Measurements from ENCODE around the gene NCK1.
A peak's percentile ranks its signal among the peaks of the same experiment; 100 is the strongest.

The NCK1 gene

DNA sequence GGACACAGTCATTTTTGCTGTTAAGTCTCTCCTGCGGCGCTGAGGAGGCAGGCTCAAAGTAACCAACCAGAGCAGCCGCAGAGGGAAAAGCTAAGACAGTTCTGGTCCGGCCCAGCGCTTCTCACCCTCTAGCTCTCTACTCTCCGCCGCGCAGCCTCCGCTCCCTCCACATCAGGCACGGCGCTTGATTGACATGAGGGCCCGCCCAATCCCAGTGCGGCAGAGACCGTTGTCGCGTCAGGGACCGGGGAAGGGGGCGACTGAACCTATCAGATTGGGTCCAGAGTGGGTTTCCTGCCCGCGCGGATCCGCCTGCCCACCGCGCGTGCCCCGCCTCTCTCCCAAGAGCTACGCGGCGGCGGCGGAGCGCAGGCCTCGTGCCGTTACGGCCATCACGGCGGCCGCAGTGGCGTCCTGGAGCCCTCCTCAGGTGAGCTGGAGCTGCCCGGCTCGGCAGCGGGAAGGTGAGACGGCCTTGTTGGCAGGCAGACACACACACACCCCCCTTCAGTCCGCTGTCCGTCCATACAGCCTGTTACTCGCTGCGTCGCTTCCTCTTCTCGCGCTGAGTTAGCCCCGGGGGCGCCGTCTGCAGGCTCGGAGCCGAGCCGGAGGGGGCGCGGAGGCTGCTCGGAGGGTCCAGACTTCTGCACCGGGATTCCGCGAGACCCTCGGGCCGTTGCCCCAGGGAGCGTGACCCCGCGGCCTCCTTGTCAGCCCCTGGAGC lies at the start of gene NCK1:
NCK1 (plus strand) TSS at position 319 of the 727 bp plus-strand sequence. CDS start 65,794 bp downstream, outside the sequence.
- DNase-seq (ENCODE audit: low read depth, low spot score): peak; percentile 96

DNA sequence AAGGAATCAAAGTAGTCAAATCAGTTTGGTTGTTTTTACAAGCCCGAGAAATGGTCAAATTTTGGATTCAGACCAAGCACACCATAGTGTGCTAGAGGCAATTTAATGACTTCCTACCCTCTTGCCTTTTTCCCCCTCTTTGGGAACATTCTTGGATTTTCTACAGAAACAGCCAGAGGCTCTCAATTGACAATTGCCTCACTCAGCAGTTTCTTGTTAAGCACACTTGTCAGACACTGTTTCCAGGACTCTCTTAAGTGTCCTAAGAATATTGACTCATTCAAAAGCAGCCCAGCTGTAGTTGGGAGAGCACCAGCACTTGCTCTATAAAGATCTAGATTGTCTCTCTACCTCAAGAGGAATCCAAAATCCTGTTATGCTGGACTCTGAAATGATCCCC lies 44.6 kb upstream of the NCK1 start:
- DNase-seq (ENCODE audit: low read depth, low spot score): no peak

DNA sequence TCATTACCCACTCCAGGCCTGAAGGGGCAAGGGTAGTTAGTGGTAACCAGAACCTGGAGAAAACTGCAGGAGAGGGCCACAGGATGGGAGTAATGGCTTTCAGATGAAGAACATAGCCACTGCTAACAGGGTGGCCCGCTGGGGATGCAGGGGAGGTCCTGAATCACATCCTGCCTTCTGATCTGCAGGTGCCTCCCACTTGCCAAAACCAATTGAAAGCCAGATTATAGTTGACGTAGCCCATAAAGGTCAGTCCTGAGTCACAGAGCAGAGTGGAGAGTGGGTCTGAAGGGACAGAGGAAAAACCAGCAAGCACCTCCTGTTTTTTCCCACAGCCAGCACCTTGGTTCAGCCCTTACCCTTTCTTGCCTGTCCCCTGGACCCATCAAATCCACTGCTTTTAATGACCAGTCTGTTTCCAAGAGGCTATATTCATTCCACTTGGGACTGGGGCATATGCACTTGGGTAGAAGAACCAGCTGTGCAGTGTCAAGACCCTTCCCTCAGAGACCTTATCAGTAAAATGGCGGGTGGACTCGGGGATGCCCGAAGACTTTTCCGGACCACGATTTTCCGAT lies 43.7 kb upstream of the NCK1 start:
- DNase-seq (ENCODE audit: low read depth, low spot score): no peak

DNA sequence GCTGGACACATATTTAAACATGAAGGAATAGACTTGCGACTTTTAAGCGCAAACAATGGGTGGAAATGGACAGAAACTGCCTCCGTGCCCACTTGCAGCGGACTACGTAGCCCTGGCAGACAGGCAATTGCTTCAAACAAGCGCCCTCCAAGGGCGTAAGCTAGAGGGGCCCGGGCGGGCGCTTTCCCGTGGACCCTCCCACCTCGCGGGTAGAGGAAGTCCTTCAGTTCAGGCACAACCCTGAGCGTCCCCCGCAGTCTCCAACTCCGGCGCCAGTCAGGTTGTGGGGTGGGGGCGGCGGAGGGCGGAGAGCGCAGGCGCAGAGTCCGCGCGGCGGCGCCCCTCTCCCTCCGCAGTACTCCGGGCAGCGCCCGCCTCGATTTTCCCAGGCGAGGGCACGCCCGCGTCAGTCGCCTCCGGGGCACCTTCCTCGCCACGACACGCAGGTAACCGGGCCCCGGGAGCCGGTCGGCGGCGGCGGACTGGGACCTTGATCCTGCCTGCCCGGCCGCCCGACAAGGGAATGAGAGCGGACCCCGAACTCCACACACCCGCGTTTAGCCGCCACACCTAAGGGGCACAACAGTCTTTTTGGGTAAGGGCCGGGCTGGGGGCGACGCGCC lies 43.1 kb upstream of the NCK1 start, which contains the start of gene SLC35G2:
SLC35G2 (plus strand) TSS at position 358 of the 623 bp plus-strand sequence. CDS start 35,335 bp downstream, outside the sequence.
- no peak for DNase-seq (ENCODE audit: low read depth, low spot score)

DNA sequence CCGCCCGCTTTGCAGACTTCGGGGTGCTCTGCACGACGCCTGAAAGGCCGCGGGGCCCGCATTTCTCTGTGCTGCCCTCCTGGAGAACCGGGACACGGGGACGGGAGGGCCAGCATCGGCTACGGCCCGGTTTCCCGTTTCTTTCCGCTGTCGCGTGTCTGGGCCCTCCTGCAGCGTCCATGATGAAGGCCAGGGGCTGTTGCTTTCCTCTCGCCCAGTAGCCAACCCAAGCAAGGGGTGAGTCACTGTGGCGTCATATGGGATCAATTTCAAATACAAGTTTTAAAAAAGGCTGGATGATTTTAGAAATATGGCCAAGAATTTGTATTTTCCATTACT lies 42.6 kb upstream of the NCK1 start:
- peak; percentile 24 for DNase-seq (ENCODE audit: low read depth, low spot score)

DNA sequence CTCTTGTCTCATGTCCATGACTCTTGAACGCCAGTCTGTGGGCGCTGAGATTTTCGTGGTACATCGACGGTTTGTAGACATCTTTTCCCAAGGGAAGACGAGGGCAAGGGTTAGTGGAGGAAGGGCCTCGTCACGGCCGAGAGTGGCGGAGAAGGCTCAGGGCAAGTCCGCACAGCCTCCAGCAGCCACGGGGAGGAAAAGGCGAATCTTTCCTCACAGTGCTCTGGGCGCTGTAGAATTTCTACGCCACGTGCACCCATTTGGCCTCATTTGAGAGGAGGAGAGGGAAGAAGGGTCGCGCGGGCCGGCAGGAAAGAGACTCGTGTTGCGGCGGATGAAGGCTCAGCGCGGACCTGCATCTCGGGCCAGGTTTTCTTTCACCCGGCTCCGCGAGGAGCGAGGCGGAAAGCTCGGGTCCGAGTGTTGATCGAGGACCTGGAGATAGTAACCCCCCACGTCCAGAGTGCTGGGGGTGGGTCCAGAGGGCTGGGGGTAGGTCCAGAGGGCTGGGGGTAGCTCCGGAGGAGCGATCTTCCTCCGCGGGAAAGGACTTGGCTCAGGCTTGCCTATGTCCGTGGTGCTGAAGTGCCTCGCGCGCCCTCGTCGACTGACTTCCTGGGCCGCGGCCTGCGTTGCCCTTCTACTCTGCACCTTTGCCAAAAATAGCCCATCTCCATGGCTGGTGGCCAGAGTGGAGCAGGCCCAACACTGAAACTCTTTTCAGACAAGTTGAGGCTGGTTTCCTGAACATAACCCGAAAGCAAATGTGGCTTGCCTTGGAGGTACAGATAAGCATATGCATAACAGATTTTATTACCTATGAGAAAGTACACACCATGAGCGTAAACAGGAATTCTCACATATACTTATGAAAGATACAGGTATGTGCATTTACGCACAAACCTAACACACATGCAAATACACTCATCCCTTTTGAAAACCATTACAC lies 42.0 kb upstream of the NCK1 start:
- DNase-seq (ENCODE audit: low read depth, low spot score): peak; percentile 17

DNA sequence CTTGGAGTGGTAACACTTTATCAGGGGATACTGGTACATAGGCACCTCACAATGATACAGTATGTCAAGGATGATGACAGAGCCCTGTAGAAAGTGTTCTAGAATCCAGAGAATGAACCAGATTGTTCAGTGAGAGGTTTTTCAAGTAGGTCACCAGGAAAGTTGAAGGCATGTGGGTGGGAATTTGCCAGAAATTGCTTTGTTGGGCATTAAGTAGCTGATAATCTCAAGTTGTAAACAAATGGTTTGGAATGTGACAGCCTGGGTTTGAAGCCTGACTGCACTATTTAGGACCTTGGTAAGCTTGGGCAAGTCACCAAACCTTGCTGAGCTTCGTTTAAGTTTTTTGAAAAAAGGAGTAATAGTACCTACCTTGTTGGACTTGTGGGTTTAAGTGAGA lies 30.5 kb upstream of the NCK1 start:
- no peak for DNase-seq (ENCODE audit: low read depth, low spot score)

DNA sequence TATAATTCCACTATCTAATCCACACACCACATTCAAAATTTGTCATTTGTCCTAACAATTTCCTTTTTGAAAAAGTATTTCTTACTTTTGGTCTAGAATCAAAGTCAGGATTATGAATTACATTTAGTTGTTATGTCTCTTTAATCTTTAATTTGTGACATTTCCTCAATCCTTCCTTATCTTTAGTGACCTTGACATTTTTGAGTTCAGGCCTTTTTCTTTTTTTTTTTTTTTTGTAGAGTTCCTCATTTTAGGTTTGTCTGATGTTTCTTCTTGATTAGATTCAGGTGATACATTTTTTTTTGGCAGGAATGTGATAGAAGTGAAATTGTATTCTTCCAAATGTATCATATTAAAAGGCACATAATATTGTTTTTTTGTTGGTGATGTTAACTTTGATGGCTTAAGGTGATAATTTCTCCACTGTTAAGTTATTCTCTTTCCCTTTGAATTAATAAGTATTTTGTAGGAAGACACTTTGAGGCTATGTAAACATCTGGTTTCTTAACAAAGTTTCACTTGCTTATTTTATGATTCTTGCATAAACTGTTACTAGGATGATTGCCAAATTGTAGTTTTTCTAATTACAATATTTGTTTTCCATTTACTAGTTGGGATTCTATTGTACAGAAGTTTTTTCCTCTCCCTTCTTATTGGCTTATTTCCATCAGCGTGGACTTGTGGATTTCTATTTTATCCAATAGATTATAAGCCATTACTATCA lies 26.8 kb upstream of the NCK1 start:
- no peak for DNase-seq (ENCODE audit: low read depth, low spot score)

DNA sequence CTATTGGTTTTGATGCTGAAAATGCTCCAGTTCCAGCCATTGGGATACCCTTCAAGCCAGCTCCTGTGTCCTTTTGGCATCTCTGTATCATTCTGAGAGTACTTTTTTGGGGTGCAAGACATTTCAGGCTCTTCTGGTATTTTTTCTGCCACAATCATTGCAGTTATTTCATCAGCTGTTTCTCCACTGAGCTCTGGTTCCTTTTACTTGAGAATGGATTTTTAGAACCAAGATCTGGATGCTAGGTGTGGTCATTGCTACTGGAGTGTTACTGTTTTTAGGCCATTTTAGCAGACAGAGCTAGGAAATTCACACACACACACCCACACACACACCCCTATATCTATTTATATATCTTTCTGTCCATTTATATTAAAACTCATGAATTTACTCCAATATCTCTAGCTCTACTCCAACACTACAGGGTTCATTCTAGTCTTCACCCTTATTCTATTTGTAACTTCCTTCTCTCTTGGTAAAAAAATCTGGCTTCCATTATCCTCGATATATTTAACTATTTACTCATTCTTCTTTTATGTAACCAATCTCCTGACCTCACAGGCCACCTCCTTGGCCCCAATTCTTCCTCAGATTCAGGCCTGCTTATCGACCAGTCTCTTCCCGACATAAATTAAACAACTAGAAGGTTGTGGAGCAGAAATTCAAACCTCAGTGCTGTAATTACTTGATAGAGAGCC lies 26.0 kb upstream of the NCK1 start:
- no peak for DNase-seq (ENCODE audit: low read depth, low spot score)

DNA sequence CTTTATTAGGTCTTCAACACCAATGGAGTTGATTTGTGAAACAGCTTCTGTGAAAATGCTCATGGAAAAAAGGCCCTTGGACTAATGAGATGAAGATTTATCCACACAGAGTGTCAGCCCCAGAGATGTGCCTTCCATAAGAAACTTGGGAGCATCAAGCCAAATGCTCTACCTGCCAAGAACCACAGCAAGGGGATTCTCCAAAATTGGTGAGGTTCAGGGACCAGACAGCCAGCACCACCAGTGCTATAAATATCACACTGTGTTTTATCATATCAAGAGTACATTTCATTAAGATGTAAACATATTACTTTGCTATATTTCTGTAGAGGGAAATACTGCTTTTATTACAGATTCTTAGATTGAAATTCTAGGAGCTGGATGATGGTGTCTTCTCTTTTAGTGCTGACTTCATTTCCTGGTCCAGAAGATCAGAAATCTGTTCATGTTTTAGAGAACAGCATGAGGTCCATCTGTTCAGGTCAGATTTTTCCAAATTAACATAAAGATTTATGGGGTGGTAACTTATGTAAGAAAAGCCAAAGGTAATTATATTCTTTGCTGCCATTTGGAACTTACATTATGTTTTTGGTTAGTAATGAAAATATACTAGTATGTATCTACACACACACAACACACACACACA lies 25.4 kb upstream of the NCK1 start:
- DNase-seq (ENCODE audit: low read depth, low spot score): no peak

DNA sequence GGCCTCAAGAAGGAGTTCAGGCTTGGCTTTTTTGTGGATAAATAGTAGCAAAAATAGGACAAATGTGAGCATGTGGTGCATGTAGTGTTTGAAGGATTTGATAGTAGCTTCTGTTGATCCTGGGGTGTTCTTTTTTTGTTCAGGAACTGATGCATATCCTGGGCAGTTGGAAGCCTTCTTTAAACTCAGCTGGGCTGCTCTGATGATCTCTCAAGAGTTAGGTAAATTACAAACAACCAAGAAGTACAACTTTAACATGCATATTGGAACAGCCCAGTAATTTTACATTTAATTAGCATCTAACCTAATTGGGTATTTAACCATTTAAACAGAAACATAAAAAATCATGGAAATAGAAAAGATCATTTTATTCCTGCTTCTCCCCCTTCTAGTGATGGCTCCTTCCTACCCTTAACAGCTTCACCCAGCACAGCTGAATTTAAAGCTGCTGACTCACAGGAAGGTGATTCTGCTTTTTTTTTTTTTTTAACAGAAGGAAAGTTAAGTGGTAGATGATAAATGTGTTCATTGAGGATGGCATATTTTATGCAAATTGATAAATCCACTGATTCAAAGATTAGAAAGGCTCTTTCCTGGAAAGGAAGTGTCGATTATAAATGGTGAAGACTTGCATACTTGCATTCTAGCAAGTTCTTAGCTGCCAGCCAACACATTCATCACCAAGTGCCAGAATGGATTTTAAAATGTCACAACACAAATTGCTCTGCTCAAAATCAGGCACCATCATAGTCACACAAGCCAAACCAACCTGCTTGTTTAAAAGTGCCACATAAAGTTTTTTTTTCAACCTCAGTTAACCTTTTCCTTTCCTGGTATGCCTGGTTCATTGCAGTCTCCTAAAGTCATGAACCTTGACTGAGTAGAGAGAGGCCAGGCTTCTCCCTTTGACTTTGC lies 23.1 kb upstream of the NCK1 start:
- no peak for DNase-seq (ENCODE audit: low read depth, low spot score)

DNA sequence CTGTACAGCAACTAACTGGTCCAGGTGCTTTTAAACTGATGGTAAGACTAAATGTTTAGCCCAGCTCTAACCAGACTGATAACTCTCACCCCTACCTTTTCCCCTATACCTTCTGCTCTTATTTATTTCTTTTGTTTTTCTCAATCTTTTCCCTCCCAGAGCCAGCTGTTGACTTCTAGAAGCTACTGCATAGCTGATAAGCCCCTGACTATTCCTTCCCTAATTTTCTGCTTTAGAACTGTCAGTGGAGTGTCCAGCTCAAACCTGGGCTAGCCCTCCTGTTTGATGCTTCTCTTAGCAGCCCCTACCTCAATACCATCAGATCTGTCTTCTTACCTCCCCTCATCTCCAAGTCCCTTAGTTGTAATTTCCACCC lies 22.5 kb upstream of the NCK1 start:
- DNase-seq (ENCODE audit: low read depth, low spot score): no peak

DNA sequence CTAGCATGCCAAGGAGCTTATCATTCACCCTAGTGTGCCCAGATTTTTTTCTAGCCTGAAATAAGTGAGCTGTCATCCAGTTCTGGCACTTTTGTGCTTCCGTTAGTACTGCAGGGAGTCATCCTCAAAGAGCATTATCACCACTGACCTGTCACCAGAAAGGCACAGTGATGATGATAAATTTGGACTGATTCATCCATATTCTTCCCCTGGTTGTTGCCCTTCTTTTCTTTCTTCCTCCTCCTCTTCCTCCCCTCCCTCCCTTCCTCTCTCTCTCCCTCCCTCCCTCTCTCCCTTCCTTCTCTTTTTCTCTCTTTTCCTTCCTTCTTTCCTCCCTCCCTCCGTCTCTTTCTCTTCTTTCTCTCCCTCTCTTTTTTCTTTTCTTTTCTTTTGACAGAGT lies 21.8 kb upstream of the NCK1 start:
- no peak for DNase-seq (ENCODE audit: low read depth, low spot score)

DNA sequence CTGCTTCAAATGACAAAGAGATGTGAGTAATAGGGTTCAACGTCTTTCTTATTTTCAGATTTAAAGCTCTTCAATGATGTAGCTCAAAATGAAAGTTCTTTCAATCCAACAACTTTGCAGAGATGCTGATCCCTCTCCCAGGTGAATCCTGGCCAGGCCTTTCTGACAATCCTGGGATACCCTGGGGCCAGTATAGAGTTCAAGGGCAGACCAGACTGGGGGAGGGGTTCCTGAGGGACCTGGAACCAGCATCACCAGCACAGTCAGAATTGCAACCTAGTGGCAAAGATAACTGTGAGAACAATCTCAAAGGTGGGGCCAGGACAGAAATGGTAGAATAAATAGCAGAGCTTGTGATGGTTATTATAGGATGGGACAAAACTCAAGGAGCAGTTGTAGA lies 19.7 kb upstream of the NCK1 start:
- DNase-seq (ENCODE audit: low read depth, low spot score): no peak

DNA sequence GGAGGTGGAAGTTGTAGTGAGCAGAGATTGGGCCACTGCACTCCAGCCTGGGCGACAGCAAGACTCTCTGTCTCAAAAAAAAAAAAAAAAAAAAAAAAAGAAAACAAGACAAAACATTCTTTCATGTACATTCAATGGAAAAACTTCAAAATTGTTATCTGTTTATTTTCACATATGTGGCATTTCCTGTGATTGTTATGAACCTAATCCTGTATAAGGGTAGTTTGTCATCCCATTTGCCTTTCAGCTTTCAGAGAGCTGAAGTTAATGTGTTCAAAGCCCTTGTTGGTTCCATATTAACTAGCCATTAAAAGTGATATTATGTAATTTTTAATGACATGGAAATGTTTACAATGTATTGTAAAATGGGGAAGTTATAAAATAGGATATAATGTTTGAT lies 17.3 kb upstream of the NCK1 start:
- DNase-seq (ENCODE audit: low read depth, low spot score): no peak

DNA sequence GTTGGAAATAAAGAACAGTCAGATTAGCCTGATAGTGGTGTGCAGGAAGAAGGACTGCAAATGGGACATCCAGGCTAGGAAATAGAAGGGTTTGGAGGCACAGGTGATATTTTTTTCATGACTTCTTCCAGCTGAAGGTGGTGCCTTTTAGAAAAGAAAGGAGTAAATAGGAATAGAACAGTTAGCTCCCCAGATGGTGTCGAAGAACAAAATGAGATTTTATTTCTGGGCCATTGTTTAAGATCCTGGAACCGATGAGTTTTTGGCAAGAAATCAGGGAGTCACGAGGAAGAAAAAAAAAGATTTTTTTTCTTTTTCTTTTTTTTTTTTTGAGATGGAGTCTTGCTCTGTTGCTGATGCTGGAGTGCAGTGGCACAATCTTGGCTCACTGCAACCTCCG lies 9.8 kb upstream of the NCK1 start:
- DNase-seq (ENCODE audit: low read depth, low spot score): no peak

DNA sequence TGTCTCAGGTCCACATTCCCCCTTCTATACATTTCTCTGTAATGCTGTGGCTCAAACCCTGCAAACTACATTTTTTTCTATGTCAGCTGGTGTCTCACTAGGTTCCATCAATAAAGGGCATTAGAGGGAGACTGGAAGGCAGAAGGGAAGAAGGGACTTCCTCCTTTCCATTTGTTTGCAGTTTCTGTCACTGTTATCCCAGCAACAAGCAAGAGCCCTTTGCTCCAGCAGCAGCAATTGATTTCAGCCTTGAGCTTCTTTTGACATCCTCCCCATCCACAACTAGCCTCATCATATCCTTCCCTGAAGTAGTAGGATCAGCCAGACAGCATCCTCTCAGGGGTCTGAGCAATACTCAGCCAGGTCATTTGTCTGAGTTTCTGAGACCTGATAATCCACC lies 5.3 kb upstream of the NCK1 start:
- no peak for DNase-seq (ENCODE audit: low read depth, low spot score)

DNA sequence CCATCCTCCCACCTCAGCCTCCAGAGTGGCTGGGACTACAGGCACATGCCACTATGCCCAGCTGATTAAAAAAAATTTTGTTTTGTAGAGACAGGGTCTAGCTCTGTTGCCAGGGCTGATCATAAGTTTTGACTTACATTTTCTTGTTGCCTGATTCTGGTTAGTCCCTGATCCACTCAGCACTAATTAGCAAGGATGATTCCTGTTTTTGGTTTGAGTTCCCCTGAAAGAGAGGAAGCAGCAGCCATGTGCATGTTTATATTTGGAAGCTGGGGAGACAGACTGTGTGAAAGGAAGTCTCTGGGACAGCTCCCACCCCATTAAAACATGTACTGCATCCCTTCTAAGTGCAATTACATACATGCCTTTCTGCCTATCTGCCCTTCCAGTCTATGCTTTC lies 3.6 kb upstream of the NCK1 start:
- DNase-seq (ENCODE audit: low read depth, low spot score): no peak

DNA sequence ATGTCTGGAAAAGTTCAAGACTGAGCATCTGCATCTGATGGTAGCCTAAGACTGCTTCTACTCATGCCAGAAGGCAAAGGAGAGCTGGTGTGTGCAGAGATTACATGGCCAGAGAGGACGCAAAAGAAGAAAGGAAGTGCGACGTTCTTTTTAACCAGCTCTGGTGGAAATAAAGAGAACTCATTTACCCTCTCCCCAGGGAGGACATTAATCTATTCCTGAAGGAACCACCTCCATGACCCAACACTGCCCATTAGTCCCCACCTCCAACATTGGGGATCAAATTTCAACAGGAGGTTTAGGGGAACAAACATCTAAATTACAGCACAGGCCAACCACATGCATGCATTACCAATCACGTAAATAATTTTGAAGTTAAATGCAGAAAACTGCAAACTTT lies 1.5 kb upstream of the NCK1 start:
- DNase-seq (ENCODE audit: low read depth, low spot score): no peak
